Measurements from ENCODE around the gene CRBN. TPM values are rescaled to one million over a fixed set of nuclear protein-coding genes. Genes with fewer than 3 reads are reported as not detected.

The CRBN gene
- total RNA-seq, 3 donors from 2014 or later (not counting 1 experiment from before 2014, with no cell fraction given), result 126 to 166 (median 139) TPM

GRCh38 chr3:3105815-3106214 lies 73.7 kb downstream of the CRBN start:
- Histone ChIP-seq H3K4me3 (ENCODE audit: low read length) (no peak overlapping the region), H3K4me1 (ENCODE audit: control insufficient read depth, insufficient read depth, low read length) (peaks cover 6% of the 10 kb centered on the region), H3K27me3 (ENCODE audit: control insufficient read depth, insufficient read depth, low read length) (peaks cover 2% of the 10 kb centered on the region), H3K36me3 (ENCODE audit: control insufficient read depth, insufficient read depth, low read length) (no peaks in the 10 kb centered on the region), H3K27ac (ENCODE audit: low read length) (no peak overlapping the region), H3K9me3 (ENCODE audit: control insufficient read depth, insufficient read depth, low read length) (no peaks in the 10 kb centered on the region)
- DNase-seq (no peak), ATAC-seq (no peak)
- 71% methylated on average over 4 of the region's 4 CpGs for WGBS (ENCODE audit: insufficient coverage)
- Mint-ChIP-seq H3K4me1 (no peaks in the 10 kb centered on the region), H3K36me3 (no peaks in the 10 kb centered on the region), H3K4me3 (no peak overlapping the region), H3K27ac (no peak overlapping the region), H3K27me3 (ENCODE audit: low read depth in 2 of 2) (peaks cover 13 to 35% of the 10 kb centered on the region in 2 donors), H3K9me3 (no peaks in the 10 kb centered on the region)
- intact Hi-C loops (cut with micrococcal nuclease), result no loop called here
- no peak for TF ChIP-seq CTCF (IDR thresholded peaks at IDR 0.05)

- H3K4me3 ChIP-seq (ENCODE audit: low read length), result no peak overlapping the region
- no peaks in the 10 kb centered on the region for H3K36me3 Mint-ChIP-seq
- WGBS (ENCODE audit: insufficient coverage), result 88% methylated on average over 2 of the region's 3 CpGs
- H3K36me3 ChIP-seq (ENCODE audit: control insufficient read depth, insufficient read depth, low read length), result no peaks in the 10 kb centered on the region
- ATAC-seq (no peak), DNase-seq (no peak)
- no peak overlapping the region for H3K4me3 Mint-ChIP-seq
- peaks cover 13 to 35% of the 10 kb centered on the region in 2 donors for H3K27me3 Mint-ChIP-seq (ENCODE audit: low read depth in 2 of 2)
- intact Hi-C loops (cut with micrococcal nuclease), result no loop called here
- H3K27ac Mint-ChIP-seq, result no peak overlapping the region
- no peaks in the 10 kb centered on the region for H3K9me3 ChIP-seq (ENCODE audit: control insufficient read depth, insufficient read depth, low read length)
- H3K4me1 ChIP-seq (ENCODE audit: control insufficient read depth, insufficient read depth, low read length), result no peaks in the 10 kb centered on the region
- TF ChIP-seq CTCF (IDR thresholded peaks at IDR 0.05), result no peak
- no peak overlapping the region for H3K27ac ChIP-seq (ENCODE audit: low read length)
- H3K9me3 Mint-ChIP-seq, result no peaks in the 10 kb centered on the region
- peaks cover 2% of the 10 kb centered on the region for H3K27me3 ChIP-seq (ENCODE audit: control insufficient read depth, insufficient read depth, low read length)
- H3K4me1 Mint-ChIP-seq, result no peaks in the 10 kb centered on the region
Observed at GRCh38 chr3:3105246-3105645, 74.2 kb downstream of the CRBN start.

- no peak for DNase-seq
- Histone ChIP-seq H3K36me3 (ENCODE audit: control insufficient read depth, insufficient read depth, low read length) (no peaks in the 10 kb centered on the region), H3K27ac (ENCODE audit: low read length) (no peak overlapping the region), H3K4me3 (ENCODE audit: low read length) (no peak overlapping the region), H3K9me3 (ENCODE audit: control insufficient read depth, insufficient read depth, low read length) (no peaks in the 10 kb centered on the region), H3K27me3 (ENCODE audit: control insufficient read depth, insufficient read depth, low read length) (peaks cover 2% of the 10 kb centered on the region), H3K4me1 (ENCODE audit: control insufficient read depth, insufficient read depth, low read length) (no peaks in the 10 kb centered on the region)
- Mint-ChIP-seq H3K27ac (no peak overlapping the region), H3K4me3 (no peak overlapping the region), H3K36me3 (no peaks in the 10 kb centered on the region), H3K9me3 (no peaks in the 10 kb centered on the region), H3K27me3 (ENCODE audit: low read depth in 2 of 2) (peaks cover 7 to 23% of the 10 kb centered on the region in 2 donors), H3K4me1 (no peaks in the 10 kb centered on the region)
- intact Hi-C loops (cut with micrococcal nuclease), result no loop called here
- ATAC-seq, result no peak
- 92% methylated on average over 6 of the region's 6 CpGs for WGBS (ENCODE audit: insufficient coverage)
- no peak for TF ChIP-seq CTCF (IDR thresholded peaks at IDR 0.05)
Observed at GRCh38 chr3:3102751-3103150, 76.7 kb downstream of the CRBN start.

- H3K4me3 Mint-ChIP-seq, result no peak overlapping the region
- Histone ChIP-seq H3K27ac (ENCODE audit: low read length) (no peak overlapping the region), H3K4me3 (ENCODE audit: low read length) (no peak overlapping the region), H3K4me1 (ENCODE audit: control insufficient read depth, insufficient read depth, low read length) (no peaks in the 10 kb centered on the region), H3K36me3 (ENCODE audit: control insufficient read depth, insufficient read depth, low read length) (no peaks in the 10 kb centered on the region), H3K27me3 (ENCODE audit: control insufficient read depth, insufficient read depth, low read length) (peaks cover 2% of the 10 kb centered on the region), H3K9me3 (ENCODE audit: control insufficient read depth, insufficient read depth, low read length) (no peaks in the 10 kb centered on the region)
- intact Hi-C loops (cut with micrococcal nuclease), result no loop called here
- whole genome bisulfite sequencing (ENCODE audit: insufficient coverage), result 74% methylated on average over 5 of the region's 6 CpGs
- no peak overlapping the region for H3K27ac Mint-ChIP-seq
- TF ChIP-seq CTCF (IDR thresholded peaks at IDR 0.05), result no peak
- DNase-seq (no peak), ATAC-seq (no peak)
- no peaks in the 10 kb centered on the region for H3K9me3 Mint-ChIP-seq
- no peaks in the 10 kb centered on the region for H3K36me3 Mint-ChIP-seq
- no peaks in the 10 kb centered on the region for H3K4me1 Mint-ChIP-seq
- peaks cover 9 to 23% of the 10 kb centered on the region in 2 donors for H3K27me3 Mint-ChIP-seq (ENCODE audit: low read depth in 2 of 2)
Observed at GRCh38 chr3:3101660-3102458, 77.6 kb downstream of the CRBN start.
